BJ (cell line): ENCODE measurements around the gene FBXL14. TPM values are rescaled to one million over a fixed set of nuclear protein-coding genes. Genes with fewer than 3 reads are reported as not detected.

Experiments
- CTCF ChIA-PET: fragments of 350-600 bp; formaldehyde crosslinking; extraction: SDS; loops from one replicate; lab custom pipeline; 2021; ENCODE audit warnings: antibody characterized with exemption, inconsistent platforms; lab: Yijun Ruan, JAX
- POLR2A ChIA-PET: fragments of 300-600 bp; sonication (Branson Sonifier 250); formaldehyde crosslinking; extraction: SDS; loops from one replicate; lab custom pipeline; 2021; ENCODE audit warnings: antibody characterized with exemption; lab: Charles Lee
- DNase-seq: peaks from one replicate; pipeline ENCODE4 v3.0.0-alpha.2; 2011; ENCODE audit warnings: low read depth
- H3K27me3 ChIP-seq: 2 replicates; pipeline ENCODE4 v1.6.0; 2011; ENCODE audit warnings: low read length; ENCODE audit not compliant: control insufficient read depth, insufficient read depth
- H3K36me3 ChIP-seq: 2 replicates; pipeline ENCODE4 v1.5.1; 2011; ENCODE audit warnings: low read length; ENCODE audit not compliant: control insufficient read depth, insufficient read depth
- H3K4me3 ChIP-seq: 2 replicates; pipeline ENCODE4 v1.5.1; 2011; ENCODE audit warnings: low read depth, mild to moderate bottlenecking, control low read depth, low read length
- CTCF ChIP-seq: IDR thresholded peaks from 2 replicates; pipeline ENCODE4 v1.5.1; 2011; ENCODE audit warnings: low read depth, mild to moderate bottlenecking, control low read depth, inconsistent platforms, low read length, moderate library complexity; ENCODE audit not compliant: insufficient read depth
- polyA plus RNA-seq: library from polyadenylated mRNA; depleted of rRNA; stranded (reverse); fragments of >200 nt; gene quantifications from 2 replicates; pipeline ENCODE4 v1.2.3, GENCODE V29; 2011

Gene FBXL14
- polyA plus RNA-seq, 1 experiment, result 9.4 TPM

GRCh38 chr12:1534748-1535147 lies 59.6 kb downstream of the FBXL14 start:
- H3K27me3 ChIP-seq, result no peaks in the 10 kb centered on the region
- POLR2A ChIA-PET, result no interaction called here
- CTCF ChIA-PET, result interaction anchor here (1.0 to 1.8 kb wide), 2 partner anchors 48 to 50 kb away, joined by 3 to 5 read pairs; no protein-coding TSS in a partner anchor
- no peak for TF ChIP-seq CTCF
- no peak overlapping the region for H3K4me3 ChIP-seq
- H3K36me3 ChIP-seq, result peaks cover 1% of the 10 kb centered on the region; the same call in 1 of the 2 replicates
- DNase-seq, result no peak

- no peak for DNase-seq
- TF ChIP-seq CTCF, result no peak
- Histone ChIP-seq H3K36me3 (peaks cover 1% of the 10 kb centered on the region; the same call in 1 of the 2 replicates), H3K4me3 (no peak overlapping the region), H3K27me3 (no peaks in the 10 kb centered on the region)
- CTCF ChIA-PET, result interaction anchor here (0.6 to 2.0 kb wide), 9 partner anchors 8 to 416 kb away, joined by 3 to 9 read pairs (median 3); no protein-coding TSS in a partner anchor
- POLR2A ChIA-PET, result no interaction called here
These were observed 60.6 kb downstream of the FBXL14 start for GRCh38 chr12:1533602-1534304.

GRCh38 chr12:1533205-1533601 lies 61.2 kb downstream of the FBXL14 start:
- Histone ChIP-seq H3K4me3 (peak overlapping the region; percentile 4; the same call in 1 of the 2 replicates), H3K27me3 (no peaks in the 10 kb centered on the region), H3K36me3 (peaks cover 1% of the 10 kb centered on the region; the same call in 1 of the 2 replicates)
- POLR2A ChIA-PET, result no interaction called here
- DNase-seq, result no peak
- TF ChIP-seq CTCF, result peak; percentile 9; the same call in 1 of the 2 replicates
- CTCF ChIA-PET, result interaction anchor here (0.6 to 2.0 kb wide), 11 partner anchors 9 to 415 kb away, joined by 3 to 9 read pairs (median 3); no protein-coding TSS in a partner anchor

GRCh38 chr12:1532375-1533165 lies 61.8 kb downstream of the FBXL14 start:
- DNase-seq, result no peak
- POLR2A ChIA-PET, result no interaction called here
- TF ChIP-seq CTCF, result peak; percentile 29; the same call in 1 of the 2 replicates

More at GRCh38 chr12:1532375-1533165, 61.8 kb downstream of the FBXL14 start:
- CTCF ChIA-PET, result interaction anchor here (0.7 to 2.0 kb wide), 12 partner anchors 9 to 414 kb away, joined by 3 to 9 read pairs (median 3); no protein-coding TSS in a partner anchor
- Histone ChIP-seq H3K36me3 (peaks cover 1% of the 10 kb centered on the region; the same call in 1 of the 2 replicates), H3K27me3 (no peaks in the 10 kb centered on the region), H3K4me3 (peak overlapping the region; percentile 78; the same call in 1 of the 2 replicates)
